Uterus (tissue), 4 donors: Measurements from ENCODE around the gene SASH1. TPM values are rescaled to one million over a fixed set of nuclear protein-coding genes. Genes with fewer than 3 reads are reported as not detected.

ENCODE experiments used
- DNase-seq, 2 donors: peaks; one replicate each; pipeline ENCODE4 v3.0.0-alpha.2; 2019 to 2020
- H3K27ac ChIP-seq, 2 donors: fragments of 200-600 bp; sonication (generic); 1 replicate in 1 of 2; 2 replicates in 1 of 2; pipeline ENCODE4 v1.5.1; 2016 to 2018
- H3K27me3 ChIP-seq, 2 donors: fragments of 200-600 bp; sonication (generic); one replicate each; pipeline ENCODE4 v1.5.1; 2018 to 2019; ENCODE audit warnings: control low read depth in 1 of 2
- H3K36me3 ChIP-seq, 2 donors: fragments of 200-600 bp; sonication (generic); one replicate each; pipeline ENCODE4 v1.5.1; 2019; ENCODE audit warnings: control low read depth in 1 of 2
- H3K4me1 ChIP-seq, 2 donors: fragments of 200-600 bp; sonication (generic); one replicate each; pipeline ENCODE4 v1.5.1; 2018 to 2019; ENCODE audit warnings: control low read depth in 1 of 2
- H3K4me3 ChIP-seq, 2 donors: fragments of 200-600 bp; sonication (generic); 1 replicate in 1 of 2; 2 replicates in 1 of 2; pipeline ENCODE4 v1.5.1; 2018 to 2019; ENCODE audit warnings: mild to moderate bottlenecking in 1 of 2
- H3K9me3 ChIP-seq, 2 donors: fragments of 200-600 bp; sonication (generic); one replicate each; pipeline ENCODE4 v1.5.1; 2019; ENCODE audit warnings: control low read depth in 1 of 2
- CTCF ChIP-seq, 4 experiments: fragments of 200-600 bp in 2 of 4; fragments of 450-650 bp in 2 of 4; sonication (generic) in 2 of 4; IDR thresholded peaks; one replicate each; pipeline ENCODE4 v1.5.1; 2016 to 2019; ENCODE audit warnings: antibody characterized with exemption in 4 of 4, mild to moderate bottlenecking in 2 of 4, moderate library complexity in 1 of 4
- POLR2A ChIP-seq, 2 donors: fragments of 450-650 bp; IDR thresholded peaks; one replicate each; pipeline ENCODE4 v1.6.1; 2016; ENCODE audit warnings: antibody characterized with exemption in 2 of 2, mild to moderate bottlenecking in 1 of 2, moderate library complexity in 1 of 2
- intact Hi-C: fragments of 100-400 bp; cut with DNase I; formaldehyde crosslinking; loops from one replicate; pipeline ENCODE4 v1.15.1; 2023; ENCODE audit warnings: low total_unique reads
- total RNA-seq, 4 donors: library from RNA; depleted of rRNA in 3 of 4; stranded (reverse); fragments of >200 nt in 3 of 4; gene quantifications; one replicate each; pipeline versions ENCODE4 v1.1.0 to v1.2.4, GENCODE V29; 2014 to 2023
- donor health status: DM: yes; HTN: yes; CAD: no.

SASH1 gene
- total RNA-seq, 4 donors from 2014 or later, result 31.2 to 79.9 (median 54.3) TPM

GRCh38 chr6:148340586-148341297, 1.9 kb upstream of the SASH1 start:
- peak overlapping the region in 1 of 2 donors; percentile 88 for H3K27ac ChIP-seq
- no peaks in the 10 kb centered on the region for H3K27me3 ChIP-seq
- no peak overlapping the region for H3K4me3 ChIP-seq
- TF ChIP-seq POLR2A (IDR thresholded peaks at IDR 0.05) (no peak), CTCF (IDR thresholded peaks at IDR 0.05) (no peak)
- no peak for DNase-seq
- no peaks in the 10 kb centered on the region for H3K36me3 ChIP-seq
- H3K4me1 ChIP-seq, result no peaks in the 10 kb centered on the region
- intact Hi-C loops, result no loop called here
- no peaks in the 10 kb centered on the region for H3K9me3 ChIP-seq

GRCh38 chr6:148342100-148342349, 613 bp upstream of the SASH1 start:
- Histone ChIP-seq H3K27me3 (no peaks in the 10 kb centered on the region), H3K36me3 (no peaks in the 10 kb centered on the region), H3K4me3 (peak overlapping the region; percentile 57 to 68), H3K4me1 (no peaks in the 10 kb centered on the region), H3K9me3 (no peaks in the 10 kb centered on the region), H3K27ac (peak overlapping the region; percentile 70 to 88)
- TF ChIP-seq POLR2A (IDR thresholded peaks at IDR 0.05), result no peak
- TF ChIP-seq CTCF (IDR thresholded peaks at IDR 0.05), result no peak
- intact Hi-C loops, result no loop called here
- DNase-seq, result no peak

GRCh38 chr6:148343047-148343782, 577 bp downstream of the SASH1 start:
- peak in 1 of 2 donors; percentile 30 for DNase-seq
- no peaks in the 10 kb centered on the region for H3K36me3 ChIP-seq

GRCh38 chr6:148345176-148345575, 2.5 kb downstream of the SASH1 start:
- intact Hi-C loops, result no loop called here
- Histone ChIP-seq H3K4me3 (no peak overlapping the region), H3K27me3 (no peaks in the 10 kb centered on the region), H3K36me3 (no peaks in the 10 kb centered on the region), H3K4me1 (no peaks in the 10 kb centered on the region), H3K9me3 (no peaks in the 10 kb centered on the region), H3K27ac (peak overlapping the region; percentile 70 to 88)
- TF ChIP-seq POLR2A (IDR thresholded peaks at IDR 0.05) (no peak), CTCF (IDR thresholded peaks at IDR 0.05) (no peak)
- no peak for DNase-seq

More at GRCh38 chr6:148343047-148343782, 577 bp downstream of the SASH1 start:
- Histone ChIP-seq H3K4me1 (no peaks in the 10 kb centered on the region), H3K27ac (peak overlapping the region; percentile 70 to 88), H3K4me3 (peak overlapping the region; percentile 57 to 68), H3K9me3 (no peaks in the 10 kb centered on the region), H3K27me3 (no peaks in the 10 kb centered on the region)
- no peak for TF ChIP-seq POLR2A (IDR thresholded peaks at IDR 0.05)
- peak in 1 of 4 experiments; percentile 31 for TF ChIP-seq CTCF (IDR thresholded peaks at IDR 0.05)
- intact Hi-C loops, result no loop called here

GRCh38 chr6:148345578-148345977, 2.9 kb downstream of the SASH1 start:
- intact Hi-C loops, result no loop called here
- Histone ChIP-seq H3K4me1 (no peaks in the 10 kb centered on the region), H3K27ac (peak overlapping the region in 1 of 2 donors; percentile 88), H3K9me3 (no peaks in the 10 kb centered on the region), H3K27me3 (no peaks in the 10 kb centered on the region), H3K36me3 (no peaks in the 10 kb centered on the region), H3K4me3 (no peak overlapping the region)
- no peak for DNase-seq
- no peak for TF ChIP-seq POLR2A (IDR thresholded peaks at IDR 0.05)
- no peak for TF ChIP-seq CTCF (IDR thresholded peaks at IDR 0.05)
